H1 (cell line): Measurements from ENCODE around the gene APMAP. TPM values are rescaled to one million over a fixed set of nuclear protein-coding genes. Genes with fewer than 3 reads are reported as not detected.

ENCODE experiments used
- CTCF ChIA-PET: fragments of 300-600 bp; sonication (Branson Sonifier 250); formaldehyde crosslinking; loops from one replicate; lab custom pipeline; 2021; ENCODE audit not compliant: partially characterized antibody; lab: Charles Lee
- POLR2A ChIA-PET: fragments of 300-600 bp; sonication (Branson Sonifier 250); formaldehyde crosslinking; loops from one replicate; lab custom pipeline; 2021; ENCODE audit warnings: inconsistent platforms; ENCODE audit not compliant: partially characterized antibody; lab: Charles Lee
- DNase-seq, 2 experiments: peaks; one replicate each; pipeline versions ENCODE4 v3.0.0 to v3.0.0-alpha.2; 2010 to 2022; ENCODE audit warnings: low spot score in 2 of 2, low read depth in 1 of 2, mixed read lengths in 1 of 2
- FAIRE-seq: peaks from 2 replicates; lab custom pipeline; 2011; peaks lifted over from hg19 to GRCh38; lab: Jason Lieb, UNC
- H2AFZ ChIP-seq: 2 replicates; pipeline ENCODE4 v1.8.1; 2012; ENCODE audit warnings: low read length, inconsistent platforms
- H2AK5ac ChIP-seq: 2 replicates; pipeline ENCODE4 v1.6.1; 2013; ENCODE audit warnings: low read depth, low read length
- H2BK120ac ChIP-seq: replicated peaks from 2 replicates; pipeline ENCODE3; 2013; ENCODE audit warnings: low read depth, low read length, inconsistent platforms
- H2BK12ac ChIP-seq: 2 replicates; pipeline ENCODE4 v1.6.1; 2013; ENCODE audit warnings: low read depth, low read length
- H2BK15ac ChIP-seq: 2 replicates; pipeline ENCODE4 v1.6.1; 2013; ENCODE audit warnings: low read length
- H2BK20ac ChIP-seq: 2 replicates; pipeline ENCODE4 v1.6.1; 2013; ENCODE audit warnings: low read length
- H2BK5ac ChIP-seq: 2 replicates; pipeline ENCODE4 v1.6.1; 2013; ENCODE audit warnings: low read depth, low read length
- H3K14ac ChIP-seq: 2 replicates; pipeline ENCODE4 v1.6.1; 2013; ENCODE audit warnings: inconsistent platforms; ENCODE audit not compliant: insufficient read length
- H3K18ac ChIP-seq: 2 replicates; pipeline ENCODE4 v1.6.1; 2013; ENCODE audit warnings: low read length; ENCODE audit errors: extremely low read depth
- H3K23ac ChIP-seq: 2 replicates; pipeline ENCODE4 v1.6.1; 2013; ENCODE audit warnings: inconsistent platforms; ENCODE audit not compliant: insufficient read length
- H3K23me2 ChIP-seq: 2 replicates; pipeline ENCODE4 v1.6.1; 2013; ENCODE audit warnings: low read depth, low read length
- H3K27ac ChIP-seq: 2 replicates; pipeline ENCODE4 v1.6.1; 2011; ENCODE audit warnings: low read depth, low read length, inconsistent platforms
- H3K27me3 ChIP-seq, 4 experiments: replicated peaks in 1 of 4; 1 replicate in 1 of 4; 2 replicates in 3 of 4; pipeline versions ENCODE4 v1.6.1 to v1.8.1; 2011 to 2013; ENCODE audit warnings: low read length in 3 of 4, mild to moderate bottlenecking in 3 of 4, inconsistent platforms in 2 of 4, mixed read lengths in 2 of 4, moderate library complexity in 1 of 4; ENCODE audit not compliant: control insufficient read depth in 3 of 4, insufficient read depth in 3 of 4; ENCODE audit errors: extremely low read depth in 1 of 4
- H3K36me3 ChIP-seq, 4 experiments: 2 replicates each; pipeline versions ENCODE4 v1.6.1 to v1.8.1; 2011 to 2013; ENCODE audit warnings: mild to moderate bottlenecking in 4 of 4, low read length in 3 of 4, moderate library complexity in 2 of 4, control low read depth in 1 of 4, inconsistent platforms in 1 of 4; ENCODE audit not compliant: insufficient read depth in 4 of 4, control insufficient read depth in 2 of 4
- H3K4ac ChIP-seq: replicated peaks from 2 replicates; pipeline ENCODE3; 2013; ENCODE audit warnings: low read length, low read depth, mixed read lengths, inconsistent platforms; ENCODE audit not compliant: insufficient read length
- H3K4me1 ChIP-seq, 4 experiments: replicated peaks in 1 of 4; 1 replicate in 1 of 4; 2 replicates in 3 of 4; pipeline versions ENCODE4 v1.6.1 to v1.8.1; 2011 to 2013; ENCODE audit warnings: low read length in 3 of 4, inconsistent platforms in 2 of 4, mixed read lengths in 1 of 4; ENCODE audit not compliant: insufficient read depth in 4 of 4, control insufficient read depth in 3 of 4
- H3K4me2 ChIP-seq, 2 experiments: 2 replicates each; pipeline versions ENCODE4 v1.6.1 to v1.8.1; 2011 to 2013; ENCODE audit warnings: low read depth in 2 of 2, low read length in 2 of 2, control low read depth in 1 of 2, inconsistent platforms in 1 of 2, mild to moderate bottlenecking in 1 of 2; ENCODE audit not compliant: insufficient read depth in 1 of 2
- H3K4me3 ChIP-seq, 4 experiments: fragments of 200-600, 300-600 bp in 1 of 4; sonication (generic), shearing (Covaris generic), sonication (Bioruptor Twin) in 1 of 4; 2 replicates each; pipeline versions ENCODE4 v1.5.1 to v1.8.1; 2011 to 2016; ENCODE audit warnings: low read length in 4 of 4, low read depth in 3 of 4, control low read depth in 2 of 4, inconsistent platforms in 2 of 4, mild to moderate bottlenecking in 2 of 4, mixed read lengths in 1 of 4, moderate library complexity in 1 of 4; ENCODE audit not compliant: insufficient read depth in 2 of 4; ENCODE audit errors: extremely low read depth in 1 of 4
- H3K56ac ChIP-seq: replicated peaks from 2 replicates; pipeline ENCODE3; 2013; ENCODE audit warnings: low read depth, mild to moderate bottlenecking, mixed read lengths, low read length, inconsistent platforms; ENCODE audit not compliant: insufficient read length
- H3K79me1 ChIP-seq: 2 replicates; pipeline ENCODE4 v1.6.1; 2013; ENCODE audit warnings: low read depth, low read length, control low read depth
- H3K79me2 ChIP-seq, 2 experiments: 2 replicates each; pipeline versions ENCODE4 v1.6.1 to v1.8.1; 2012 to 2013; ENCODE audit warnings: low read length in 2 of 2, mild to moderate bottlenecking in 2 of 2, inconsistent platforms in 1 of 2; ENCODE audit not compliant: insufficient read depth in 2 of 2, control insufficient read depth in 1 of 2
- H3K9ac ChIP-seq, 4 experiments: replicated peaks in 1 of 4; 1 replicate in 1 of 4; 2 replicates in 3 of 4; pipeline versions ENCODE4 v1.6.1 to v1.8.1; 2011 to 2013; ENCODE audit warnings: low read depth in 3 of 4, low read length in 3 of 4, control low read depth in 2 of 4, mild to moderate bottlenecking in 2 of 4, moderate library complexity in 2 of 4, inconsistent platforms in 1 of 4; ENCODE audit errors: extremely low read depth in 1 of 4
- H3K9me3 ChIP-seq, 2 experiments: 2 replicates each; pipeline versions ENCODE4 v1.6.1 to v1.8.1; 2012 to 2013; ENCODE audit warnings: mild to moderate bottlenecking in 2 of 2, moderate library complexity in 2 of 2, control low read depth in 1 of 2, inconsistent platforms in 1 of 2, low read depth in 1 of 2, low read length in 1 of 2, mixed read lengths in 1 of 2; ENCODE audit not compliant: insufficient read depth in 2 of 2
- H4K20me1 ChIP-seq, 2 experiments: replicated peaks in 1 of 2; 2 replicates each; pipeline versions ENCODE3 to v1.8.1; 2011 to 2013; ENCODE audit warnings: inconsistent platforms in 2 of 2, low read length in 2 of 2, mild to moderate bottlenecking in 1 of 2; ENCODE audit not compliant: insufficient read depth in 2 of 2, control insufficient read depth in 1 of 2
- H4K5ac ChIP-seq: 2 replicates; pipeline ENCODE4 v1.6.1; 2013; ENCODE audit warnings: low read length, low read depth, mixed read lengths, inconsistent platforms; ENCODE audit not compliant: insufficient read length
- H4K8ac ChIP-seq: 2 replicates; pipeline ENCODE4 v1.8.0; 2013; ENCODE audit warnings: mild to moderate bottlenecking, moderate library complexity, low read length, inconsistent platforms; ENCODE audit not compliant: insufficient read depth; ENCODE audit errors: extremely low read depth
- H4K91ac ChIP-seq: replicated peaks from 2 replicates; pipeline ENCODE3; 2013; ENCODE audit warnings: low read length, mixed read lengths, inconsistent platforms; ENCODE audit not compliant: insufficient read length
- BACH1 ChIP-seq: IDR thresholded peaks from 2 replicates; pipeline ENCODE4 v1.6.1; 2012; ENCODE audit warnings: low read length, improper control_type of control experiment
- BRCA1 ChIP-seq: IDR thresholded peaks from 2 replicates; pipeline ENCODE4 v1.6.1; 2012; ENCODE audit warnings: low read depth, low read length, improper control_type of control experiment
- CEBPB ChIP-seq: IDR thresholded peaks from 2 replicates; pipeline ENCODE4 v1.6.1; 2012; ENCODE audit warnings: low read depth, low read length
- MAFK ChIP-seq: IDR thresholded peaks from 2 replicates; pipeline ENCODE4 v1.6.1; 2012; ENCODE audit warnings: low read depth, mild to moderate bottlenecking, improper control_type of control experiment, low read length
- PHF8 ChIP-seq: fragments of 200-600 bp; sonication (generic); conservative IDR thresholded peaks from 2 replicates; pipeline ENCODE4 v1.7.1; 2012; ENCODE audit warnings: low read depth, mild to moderate bottlenecking, inconsistent platforms, low read length, moderate library complexity
- SIN3A ChIP-seq, 2 experiments: IDR thresholded peaks in 1 of 2; conservative IDR thresholded peaks in 1 of 2; 2 replicates each; pipeline ENCODE4 v1.6.1; 2011 to 2012; ENCODE audit warnings: low read length in 2 of 2, improper control_type of control experiment in 1 of 2, low read depth in 1 of 2, mild to moderate bottlenecking in 1 of 2
- SP1 ChIP-seq: IDR thresholded peaks from 2 replicates; pipeline ENCODE4 v1.6.1; 2011; ENCODE audit warnings: low read depth, low read length
- YY1 ChIP-seq: IDR thresholded peaks from 2 replicates; pipeline ENCODE4 v1.6.1; 2011; ENCODE audit warnings: low read depth, mild to moderate bottlenecking, low read length
- WGBS, 2 experiments: shearing (Covaris generic) in 1 of 2; methylation state at CpG; one replicate each; pipeline versions ENCODE4 v1.1.6 to v1.1.7; 2013 to 2015; ENCODE audit warnings: low lambda C conversion rate in 2 of 2, mixed read lengths in 2 of 2, inconsistent platforms in 1 of 2, low coverage in 1 of 2, missing lambda C conversion rate in 1 of 2; ENCODE audit not compliant: insufficient replicate concordance in 2 of 2, insufficient coverage in 1 of 2, insufficient read length in 1 of 2; ENCODE audit errors: extremely low coverage in 1 of 2, missing lambda C conversion rate in 1 of 2; 5-methylcytosine and 5-hydroxymethylcytosine counted together
- polyA plus RNA-seq, 7 experiments: library from polyadenylated mRNA; depleted of rRNA in 3 of 7; stranded (reverse) in 5 of 7; unstranded in 2 of 7; fragments of >200 nt in 5 of 7; fragments of 200-250 nt in 2 of 7; gene quantifications; 1 replicate in 5 of 7; 2 replicates in 1 of 7; 4 replicates in 1 of 7; pipeline versions ENCODE4 v1.2.1 to v1.2.3, GENCODE V29; 2011 to 2013; ENCODE audit warnings: missing spikeins in 2 of 7, mixed read lengths in 2 of 7
- total RNA-seq: library from RNA; stranded (reverse); fragmentation: NEBNext Ultra II Directional; extraction: Animal tissue kit (Norgen Biotek cat#: 25700); gene quantifications from 2 replicates; pipeline ENCODE4 v1.2.1, GENCODE V29; 2021
- TF ChIP-seq, protein P1 (sequence below): IDR thresholded peaks from 2 replicates; pipeline ENCODE4 v1.6.1; 2012; ENCODE audit warnings: inconsistent platforms

Gene APMAP
- total and polyA plus RNA-seq, 2 of the 8 experiments (the other 6 are each of a cell fraction or from before 2014, with no cell fraction given), result 31.3 to 66.0 TPM

DNA sequence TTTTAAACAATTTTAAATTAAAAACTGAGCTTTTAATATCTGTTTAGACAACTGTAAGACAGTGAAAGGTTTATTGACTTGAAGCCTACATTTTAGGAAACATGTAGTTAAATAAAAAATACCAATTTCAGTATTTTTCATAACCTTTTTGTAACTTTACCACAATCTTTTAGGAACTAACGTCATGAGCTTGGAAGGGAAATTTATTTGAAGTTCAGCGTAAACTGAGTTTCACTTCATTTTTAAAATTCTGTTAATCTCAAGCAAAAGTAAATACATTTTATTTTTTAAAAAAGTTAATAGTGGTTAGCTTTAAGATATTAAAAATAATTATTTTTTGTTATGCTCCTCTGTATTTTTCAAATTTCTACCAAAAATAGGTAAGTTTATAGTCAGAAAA lies 38.0 kb downstream of the APMAP start:
- WGBS, 2 experiments, result 85% methylated on average over 2 of the region's 2 CpGs; no CpG with 5 or more reads in 1 of the 2 experiments
- Histone ChIP-seq H4K8ac (no peak overlapping the region), H3K4ac (no peak overlapping the region), H2BK120ac (no peak overlapping the region), H2BK15ac (no peak overlapping the region), H3K9me3 (no peaks in the 10 kb centered on the region), H3K27ac (no peak overlapping the region), H2BK20ac (no peak overlapping the region), H4K5ac (no peak overlapping the region), H3K56ac (no peak overlapping the region), H3K4me3 (no peak overlapping the region), H3K23ac (no peak overlapping the region), H2AK5ac (no peak overlapping the region), H3K23me2 (no peaks in the 10 kb centered on the region), H3K4me1 (peaks cover 0 to 2% (median 0%) of the 10 kb centered on the region in 4 experiments; a peak in 1 of 7 replicates), H2AFZ (no peak overlapping the region), H3K79me1 (no peaks in the 10 kb centered on the region), H3K4me2 (no peak overlapping the region), H3K27me3 (no peaks in the 10 kb centered on the region), H3K14ac (no peak overlapping the region), H4K91ac (no peak overlapping the region), H3K36me3 (no peaks in the 10 kb centered on the region), H3K18ac (no peak overlapping the region), H2BK12ac (no peak overlapping the region), H3K9ac (no peak overlapping the region), H2BK5ac (no peak overlapping the region), H3K79me2 (no peaks in the 10 kb centered on the region), H4K20me1 (peaks cover 0 to 5% of the 10 kb centered on the region in 2 experiments)
- ChIA-PET POLR2A (no interaction called here), CTCF (interaction anchor here (1.1 to 3.1 kb wide), 4 partner anchors 23 to 1016 kb away, joined by 3 to 16 read pairs (median 5); no protein-coding TSS in a partner anchor)
- TF ChIP-seq SIN3A (conservative IDR thresholded peaks at IDR 0.05 in 1 of 2, IDR thresholded peaks at IDR 0.05 in 1 of 2; ENCODE audit: low read depth in 1 of 2, low read length in 2 of 2), result no peak
- TF ChIP-seq YY1, result no peak
- TF ChIP-seq BACH1, result no peak
- TF ChIP-seq MAFK, result no peak
- TF ChIP-seq CEBPB, result no peak
- no peak for TF ChIP-seq SP1
- TF ChIP-seq, protein P1, sequence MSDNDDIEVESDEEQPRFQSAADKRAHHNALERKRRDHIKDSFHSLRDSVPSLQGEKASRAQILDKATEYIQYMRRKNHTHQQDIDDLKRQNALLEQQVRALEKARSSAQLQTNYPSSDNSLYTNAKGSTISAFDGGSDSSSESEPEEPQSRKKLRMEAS, result no peak
- no peak for TF ChIP-seq BRCA1
- TF ChIP-seq PHF8, result no peak
- FAIRE-seq (no peak), DNase-seq (no peak)
